LNCaP clone FGC (cell line): Measurements from ENCODE around the gene SOX18.

Experiments
- DNase-seq: peaks from one replicate; pipeline ENCODE4 v3.0.0-alpha.2; 2011; ENCODE audit warnings: low read depth
- H3K4me3 ChIP-seq: 2 replicates; pipeline ENCODE4 v1.5.1; 2011; ENCODE audit warnings: mild to moderate bottlenecking, low read depth, low read length, control low read depth
- TF ChIP-seq, protein P1 (sequence below): IDR thresholded peaks from 2 replicates; pipeline ENCODE4 v1.5.1; 2012; ENCODE audit warnings: mild to moderate bottlenecking; ENCODE audit not compliant: control insufficient read depth, insufficient read depth; ENCODE audit errors: extremely low read depth

Gene SOX18

DNA sequence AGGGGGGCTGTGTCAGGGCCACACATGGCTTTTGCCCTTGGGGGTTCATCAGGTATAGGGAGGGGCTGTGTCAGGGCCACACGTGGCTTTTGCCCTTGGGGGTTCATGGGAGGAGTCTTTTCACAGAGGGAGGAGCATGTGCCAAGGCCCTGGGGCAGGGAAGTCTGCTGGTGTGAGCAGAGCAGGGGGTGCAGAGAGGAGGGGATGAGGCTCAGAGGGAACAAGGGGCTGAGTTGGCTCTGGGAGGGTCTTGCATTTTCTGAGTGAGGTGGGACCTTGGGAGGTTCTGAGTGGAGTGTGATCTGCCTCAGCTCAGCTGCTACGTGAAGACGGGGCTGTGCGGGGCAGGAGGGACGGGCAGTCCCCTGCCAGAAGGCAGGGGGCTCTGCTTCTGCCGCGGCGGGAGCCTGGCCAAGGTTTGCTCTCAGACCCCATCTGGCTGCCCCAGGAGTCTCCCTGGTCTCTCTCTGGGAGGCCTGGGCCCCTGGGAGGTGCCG, 6.0 kb upstream of the SOX18 start:
- no peak for DNase-seq
- TF ChIP-seq, protein P1, sequence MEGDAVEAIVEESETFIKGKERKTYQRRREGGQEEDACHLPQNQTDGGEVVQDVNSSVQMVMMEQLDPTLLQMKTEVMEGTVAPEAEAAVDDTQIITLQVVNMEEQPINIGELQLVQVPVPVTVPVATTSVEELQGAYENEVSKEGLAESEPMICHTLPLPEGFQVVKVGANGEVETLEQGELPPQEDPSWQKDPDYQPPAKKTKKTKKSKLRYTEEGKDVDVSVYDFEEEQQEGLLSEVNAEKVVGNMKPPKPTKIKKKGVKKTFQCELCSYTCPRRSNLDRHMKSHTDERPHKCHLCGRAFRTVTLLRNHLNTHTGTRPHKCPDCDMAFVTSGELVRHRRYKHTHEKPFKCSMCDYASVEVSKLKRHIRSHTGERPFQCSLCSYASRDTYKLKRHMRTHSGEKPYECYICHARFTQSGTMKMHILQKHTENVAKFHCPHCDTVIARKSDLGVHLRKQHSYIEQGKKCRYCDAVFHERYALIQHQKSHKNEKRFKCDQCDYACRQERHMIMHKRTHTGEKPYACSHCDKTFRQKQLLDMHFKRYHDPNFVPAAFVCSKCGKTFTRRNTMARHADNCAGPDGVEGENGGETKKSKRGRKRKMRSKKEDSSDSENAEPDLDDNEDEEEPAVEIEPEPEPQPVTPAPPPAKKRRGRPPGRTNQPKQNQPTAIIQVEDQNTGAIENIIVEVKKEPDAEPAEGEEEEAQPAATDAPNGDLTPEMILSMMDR: no peak
- H3K4me3 ChIP-seq: no peak overlapping the region

DNA sequence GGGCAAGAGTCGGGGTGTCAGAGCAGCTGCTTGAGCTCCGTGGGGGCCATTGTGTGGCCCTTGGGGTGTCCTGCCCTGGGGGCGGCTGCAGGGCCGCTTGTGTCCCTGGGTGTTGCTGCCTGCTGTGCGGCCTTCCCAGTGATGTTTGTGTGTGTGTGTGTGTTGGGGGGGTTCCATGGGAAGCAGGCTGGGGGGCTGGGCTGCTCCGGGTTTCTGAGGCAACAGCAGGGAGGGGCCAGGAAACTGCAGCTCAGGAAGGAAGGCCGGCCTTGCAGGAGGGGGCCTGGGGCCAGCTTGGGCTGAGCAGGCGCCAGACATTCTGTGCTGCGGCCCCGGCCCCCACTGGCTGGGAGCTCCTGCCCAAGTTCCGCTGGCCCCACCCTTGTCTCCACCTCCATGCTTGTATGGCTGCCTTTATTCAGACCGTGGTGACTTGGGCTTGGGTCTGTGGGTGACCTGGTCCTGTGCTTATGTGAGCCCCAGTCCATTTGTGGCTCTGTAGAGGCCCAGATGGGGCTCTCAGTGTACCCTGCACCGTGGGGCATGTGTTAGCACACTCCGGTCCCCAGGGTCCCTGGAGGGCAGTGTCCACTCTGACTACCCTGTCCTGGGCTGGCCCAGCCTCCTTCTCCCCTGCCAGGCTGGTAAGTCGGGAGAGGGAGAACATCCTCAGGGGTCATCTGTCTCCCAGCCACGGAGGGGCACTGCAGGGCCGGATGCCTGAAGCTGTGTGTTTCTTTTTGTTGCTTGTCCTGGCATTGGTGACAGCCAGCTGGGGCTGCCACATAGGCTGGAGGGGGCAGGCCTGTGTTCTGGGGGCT, 4.6 kb upstream of the SOX18 start:
- H3K4me3 ChIP-seq: no peak overlapping the region

DNA sequence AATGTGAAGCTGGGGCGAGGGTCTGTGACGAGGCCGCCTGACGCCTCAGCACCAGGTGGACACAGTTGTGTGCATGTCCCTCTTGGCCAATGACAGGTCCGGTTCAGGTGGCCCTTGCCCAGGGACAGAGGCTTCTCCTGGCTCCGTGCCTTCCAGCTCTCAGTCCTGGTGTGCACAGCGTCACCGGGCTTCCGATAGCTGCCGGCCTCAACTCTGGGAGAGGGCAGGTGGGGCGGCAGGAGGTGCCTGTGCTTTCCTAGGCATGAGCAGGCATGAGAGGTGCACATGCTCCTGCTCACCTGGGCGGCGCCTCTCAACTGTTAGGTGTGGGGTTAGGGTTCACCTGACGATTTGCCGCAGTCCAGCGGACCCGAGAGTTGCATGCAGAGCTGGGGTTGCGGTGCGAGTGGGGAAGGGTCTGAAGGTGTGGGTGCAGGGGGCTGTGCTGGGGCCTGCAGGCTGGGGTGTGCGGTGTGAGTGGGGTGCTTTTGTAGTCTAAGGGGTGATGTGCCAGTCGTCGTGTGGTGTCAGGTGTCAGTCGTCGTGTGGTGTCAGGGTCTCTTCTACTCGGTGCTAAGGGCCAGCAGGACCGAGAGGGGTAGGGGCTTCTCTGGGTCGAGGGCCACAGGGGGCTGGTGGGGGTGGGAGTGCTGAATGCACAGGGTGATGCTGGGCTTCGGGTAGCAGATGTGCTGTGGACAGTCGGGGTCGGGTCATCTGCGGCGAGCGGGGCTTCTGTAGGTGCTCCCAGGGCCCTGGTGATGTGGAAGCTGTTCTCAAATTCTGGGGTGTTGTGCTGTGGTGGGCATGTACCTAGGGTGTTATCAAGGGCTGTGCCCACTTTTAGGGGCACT, 3.8 kb upstream of the SOX18 start:
- H3K4me3 ChIP-seq: no peak overlapping the region
- TF ChIP-seq, protein P1: no peak
- DNase-seq: no peak

More for the DNA sequence above, 4.6 kb upstream of the SOX18 start:
- TF ChIP-seq, protein P1: no peak
- DNase-seq: no peak

DNA sequence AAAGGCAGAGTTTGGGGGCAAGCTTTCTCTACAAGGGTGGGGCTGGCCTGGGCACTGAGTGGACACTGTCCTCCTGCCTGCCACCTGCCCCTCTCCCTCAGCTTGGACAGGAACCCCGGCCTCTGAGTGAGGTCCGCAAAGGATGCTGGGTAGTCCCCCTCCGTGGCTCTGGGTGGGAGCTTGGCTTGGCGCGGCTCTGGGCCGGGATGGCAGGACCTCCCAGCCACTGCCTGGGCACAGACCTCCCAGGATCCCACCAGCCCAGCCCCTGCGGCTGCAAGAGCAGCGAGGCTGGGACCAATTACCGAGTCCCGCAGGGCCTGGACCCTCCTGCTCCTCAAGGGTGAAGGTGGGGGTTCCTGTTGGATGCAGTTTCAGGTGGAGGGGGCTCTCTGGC, 2.9 kb upstream of the SOX18 start:
- H3K4me3 ChIP-seq: no peak overlapping the region
- TF ChIP-seq, protein P1: no peak
- DNase-seq: no peak

DNA sequence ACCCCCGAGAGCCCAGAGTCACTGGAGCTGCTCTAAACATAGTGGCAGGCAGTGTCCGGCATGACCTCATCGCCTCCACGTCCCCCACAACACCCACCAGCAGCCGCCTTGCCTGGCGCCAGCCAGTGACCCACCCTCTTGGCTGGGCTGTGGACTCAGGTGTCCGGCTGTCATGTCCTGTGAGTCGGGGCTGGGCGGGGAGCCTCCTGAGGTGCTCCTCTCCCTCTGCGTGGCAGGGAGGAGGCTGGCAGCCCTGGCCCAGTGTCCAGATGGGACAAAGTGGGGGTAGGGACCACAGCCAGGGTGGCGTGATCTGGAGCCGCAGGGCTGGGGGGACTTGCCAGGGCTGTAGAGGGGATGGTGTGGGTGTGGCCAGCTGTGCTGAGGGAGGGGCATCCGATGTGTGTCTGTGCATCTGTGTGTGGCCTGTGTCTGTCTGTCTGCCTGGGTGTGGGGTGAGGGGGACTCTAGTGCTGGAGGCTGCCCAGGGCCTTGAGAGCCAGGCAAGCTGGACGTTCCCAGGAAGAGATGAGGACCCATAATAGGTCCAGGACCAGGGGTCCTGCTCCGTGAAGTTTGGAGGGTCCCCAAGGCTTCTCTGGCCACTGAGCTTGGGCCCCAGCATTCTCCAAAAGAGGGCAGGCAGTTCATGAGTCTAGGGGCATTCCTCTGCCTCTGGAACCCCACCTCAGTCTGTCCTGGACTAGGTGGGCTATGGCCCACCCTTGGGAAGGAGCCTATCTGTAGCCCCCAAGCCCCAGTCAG, 2.3 kb upstream of the SOX18 start:
- no peak overlapping the region for H3K4me3 ChIP-seq
- no peak for DNase-seq
- TF ChIP-seq, protein P1: no peak

DNA sequence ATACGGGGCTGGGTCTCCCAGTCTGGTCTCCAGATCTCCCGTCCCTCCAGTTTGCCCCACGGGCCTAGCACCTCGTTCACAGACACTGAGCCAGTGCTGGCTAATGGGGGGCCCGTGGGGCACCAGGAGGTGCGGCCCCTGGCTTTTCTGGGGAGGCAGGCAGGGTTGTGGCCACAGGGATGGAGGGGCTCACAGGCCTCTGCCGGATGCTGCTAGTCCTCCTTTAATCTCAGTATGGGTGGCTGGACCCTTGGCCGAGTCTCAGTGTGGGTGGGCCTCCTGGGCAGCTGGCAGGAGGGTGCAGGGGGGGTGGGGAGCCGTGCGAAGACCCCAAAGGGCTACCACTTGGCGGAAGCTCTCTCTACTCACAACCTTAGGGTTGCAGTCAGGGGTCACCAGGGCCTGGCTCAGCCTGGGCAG, 1.6 kb upstream of the SOX18 start:
- TF ChIP-seq, protein P1: no peak
- H3K4me3 ChIP-seq: no peak overlapping the region
- DNase-seq: no peak
